Measurements from ENCODE around the gene HCN2. TPM values are rescaled to one million over a fixed set of nuclear protein-coding genes. Genes with fewer than 3 reads are reported as not detected.

HCN2 gene
- total and polyA plus RNA-seq, 2 of the 13 experiments (the other 11 are each of a cell fraction or from before 2014, with no cell fraction given) = 0.01 TPM; not detected in 1

GRCh38 chr19:570937-571565, 18.6 kb upstream of the HCN2 start (continued):
- TF ChIP-seq PRDM15 (CRISPR knock-in tag; IDR thresholded peaks at IDR 0.05) = peak; percentile 46; the same call in 1 of the 2 replicates
- peak; percentile 79 for TF ChIP-seq FOXC1 (CRISPR knock-in tag; IDR thresholded peaks at IDR 0.05; ENCODE audit: borderline replicate concordance)
- TF ChIP-seq ZNF605 (CRISPR knock-in tag; IDR thresholded peaks at IDR 0.05) = peak; percentile 41; the same call in 1 of the 2 replicates
- TF ChIP-seq STAT6 (CRISPR knock-in tag; IDR thresholded peaks at IDR 0.05; ENCODE audit: borderline replicate concordance) = no peak
- TF ChIP-seq ZBTB34 (CRISPR knock-in tag; IDR thresholded peaks at IDR 0.05) = 0 out of 2 replicates have a peak, but pooled peaks have one; percentile 28
- TF ChIP-seq ZNF687 (CRISPR knock-in tag; IDR thresholded peaks at IDR 0.05) = peak; percentile 93
- TF ChIP-seq SRY (CRISPR knock-in tag; IDR thresholded peaks at IDR 0.05) = peak; percentile 81
- TF ChIP-seq CEBPG (CRISPR knock-in tag; IDR thresholded peaks at IDR 0.05) = no peak; the same call in 1 of the 2 replicates
- no peak; the same call in 1 of the 2 replicates for TF ChIP-seq MIER3 (CRISPR knock-in tag; IDR thresholded peaks at IDR 0.05; ENCODE audit: borderline replicate concordance)
- TF ChIP-seq MEF2D (CRISPR knock-in tag; IDR thresholded peaks at IDR 0.05) = peak; percentile 34; the same call in 1 of the 2 replicates
- peak; percentile 76 for TF ChIP-seq PATZ1 (CRISPR knock-in tag; IDR thresholded peaks at IDR 0.05)
- TF ChIP-seq ZFYVE20 (CRISPR knock-in tag; IDR thresholded peaks at IDR 0.05; ENCODE audit: borderline replicate concordance, low read depth) = 0 out of 2 replicates have a peak, but pooled peaks have one; percentile 36

Measured in HepG2 (cell line).